ENCODE results near the gene PKMYT1. TPM values are rescaled to one million over a fixed set of nuclear protein-coding genes. Genes with fewer than 3 reads are reported as not detected.

PKMYT1 gene
- total and polyA plus RNA-seq, 4 experiments from 2014 or later: 0.79 TPM; not detected in 3

DNA sequence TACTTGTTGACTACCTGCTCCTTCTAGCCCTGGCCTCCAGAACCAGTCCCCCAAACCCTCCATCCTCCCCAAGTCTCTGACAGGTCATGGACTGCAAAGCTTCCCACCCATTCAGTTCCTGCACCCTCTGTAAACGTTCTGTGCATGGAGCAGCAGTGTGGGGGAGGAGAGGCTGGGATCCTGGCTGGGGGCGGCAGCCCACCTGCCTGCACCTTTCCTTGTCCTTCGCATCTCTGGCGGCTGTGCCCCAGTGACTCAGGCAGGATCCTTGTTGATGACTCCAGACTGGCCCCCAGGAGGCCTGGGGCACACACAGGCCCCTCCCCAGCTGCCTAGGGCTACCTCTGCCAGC lies 1.6 kb upstream of the PKMYT1 start:
- H3K4me3 Mint-ChIP-seq: peak overlapping the region; percentile 79 to 87 (median 84)
- H3K4me1 Mint-ChIP-seq: peaks cover 0 to 14% (median 6%) of the 10 kb centered on the region in 4 donors
- Histone ChIP-seq H3K27ac (ENCODE audit: low read depth, low read length) (no peak overlapping the region), H3K4me3 (ENCODE audit: low read length in 2 of 2) (no peak overlapping the region), H3K4me1 (ENCODE audit: insufficient read depth, low read length) (peaks cover 16% of the 10 kb centered on the region), H3K27me3 (ENCODE audit: insufficient read depth, low read length) (no peaks in the 10 kb centered on the region), H3K9me3 (ENCODE audit: control insufficient read depth in 1 of 2, low read length in 2 of 2) (no peaks in the 10 kb centered on the region), H3K36me3 (ENCODE audit: insufficient read depth, low read length) (no peaks in the 10 kb centered on the region)
- no peaks in the 10 kb centered on the region for H3K9me3 Mint-ChIP-seq
- intact Hi-C loops (cut with micrococcal nuclease): no loop called here
- H3K36me3 Mint-ChIP-seq: peaks cover 0 to 1% of the 10 kb centered on the region in 2 donors
- no peak for DNase-seq
- H3K27me3 Mint-ChIP-seq: peaks cover 2% of the 10 kb centered on the region in 2 donors
- peak overlapping the region in 3 of 7 donors; percentile 58 to 69 (median 68) for H3K27ac Mint-ChIP-seq
- CTCF ChIA-PET (ENCODE audit: partially characterized antibody): interaction anchor here (0.9 to 1.2 kb wide), 3 partner anchors 20 to 96 kb away, joined by 3 to 4 read pairs (median 3); partner anchors contain the start of gene FLYWCH1
- POLR2A ChIA-PET (ENCODE audit: partially characterized antibody): interaction anchor here (5.4 kb wide), 1 partner anchor 14 kb away, joined by 49 read pairs; the partner anchor contains the start of genes KREMEN2 and PAQR4

DNA sequence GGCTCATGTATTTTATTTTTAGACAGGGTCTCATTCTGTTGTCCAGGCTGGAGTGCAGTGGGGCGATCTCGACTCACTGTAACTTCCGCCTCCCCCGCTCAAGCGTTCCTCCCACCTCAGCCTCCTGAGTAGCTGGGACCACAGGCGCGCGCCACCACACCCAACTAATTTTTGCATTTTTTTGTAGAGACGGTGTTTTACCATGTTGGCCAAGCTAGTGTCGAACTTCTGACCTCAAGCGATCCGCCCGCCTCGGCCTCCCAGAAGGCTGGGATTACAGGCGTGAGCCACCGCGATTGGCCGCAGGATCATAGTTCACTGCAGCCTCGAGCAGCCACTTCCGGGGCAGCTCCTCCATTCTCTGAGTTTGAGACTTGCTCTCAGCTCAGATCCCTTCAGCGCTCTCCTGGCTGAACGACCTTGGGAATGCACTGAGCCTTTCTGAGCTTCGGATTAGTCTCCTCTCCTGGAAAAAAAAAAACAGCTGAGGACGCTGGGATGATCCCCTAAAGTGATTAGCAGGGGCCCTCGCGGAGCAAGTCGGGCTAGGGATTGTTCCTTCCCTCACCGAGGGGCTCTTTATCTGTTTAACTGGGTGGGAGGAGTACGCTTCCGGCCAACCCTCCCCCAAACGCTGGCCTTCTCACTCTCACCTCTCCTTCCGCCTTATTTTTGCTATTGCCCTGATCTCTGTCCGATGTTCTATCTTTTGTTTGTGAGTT lies 1.1 kb upstream of the PKMYT1 start:
- Histone ChIP-seq H3K9me3 (ENCODE audit: control insufficient read depth in 1 of 2, low read length in 2 of 2) (no peaks in the 10 kb centered on the region), H3K4me3 (ENCODE audit: low read length in 2 of 2) (peak overlapping the region in 1 of 2 donors; percentile 73), H3K36me3 (ENCODE audit: insufficient read depth, low read length) (no peaks in the 10 kb centered on the region), H3K27me3 (ENCODE audit: insufficient read depth, low read length) (no peaks in the 10 kb centered on the region), H3K27ac (ENCODE audit: low read depth, low read length) (no peak overlapping the region), H3K4me1 (ENCODE audit: insufficient read depth, low read length) (peaks cover 16% of the 10 kb centered on the region)
- H3K4me3 Mint-ChIP-seq: peak overlapping the region; percentile 79 to 87 (median 84)
- peaks cover 2% of the 10 kb centered on the region in 2 donors for H3K27me3 Mint-ChIP-seq
- DNase-seq: no peak
- H3K9me3 Mint-ChIP-seq: no peaks in the 10 kb centered on the region
- ChIA-PET CTCF (ENCODE audit: partially characterized antibody) (interaction anchor here (0.8 to 1.2 kb wide), 4 partner anchors 9 to 96 kb away, joined by 3 to 4 read pairs (median 3); no protein-coding TSS in a partner anchor), POLR2A (ENCODE audit: partially characterized antibody) (interaction anchor here (0.6 to 5.4 kb wide), 7 partner anchors 14 to 148 kb away, joined by 3 to 49 read pairs (median 5); partner anchors contain the start of genes FLYWCH1, FLYWCH2, KREMEN2 and PAQR4)
- intact Hi-C loops (cut with micrococcal nuclease): no loop called here
- peak overlapping the region in 5 of 7 donors; percentile 55 to 89 (median 68) for H3K27ac Mint-ChIP-seq
- peaks cover 0 to 14% (median 6%) of the 10 kb centered on the region in 4 donors for H3K4me1 Mint-ChIP-seq
- peaks cover 0 to 1% of the 10 kb centered on the region in 2 donors for H3K36me3 Mint-ChIP-seq

DNA sequence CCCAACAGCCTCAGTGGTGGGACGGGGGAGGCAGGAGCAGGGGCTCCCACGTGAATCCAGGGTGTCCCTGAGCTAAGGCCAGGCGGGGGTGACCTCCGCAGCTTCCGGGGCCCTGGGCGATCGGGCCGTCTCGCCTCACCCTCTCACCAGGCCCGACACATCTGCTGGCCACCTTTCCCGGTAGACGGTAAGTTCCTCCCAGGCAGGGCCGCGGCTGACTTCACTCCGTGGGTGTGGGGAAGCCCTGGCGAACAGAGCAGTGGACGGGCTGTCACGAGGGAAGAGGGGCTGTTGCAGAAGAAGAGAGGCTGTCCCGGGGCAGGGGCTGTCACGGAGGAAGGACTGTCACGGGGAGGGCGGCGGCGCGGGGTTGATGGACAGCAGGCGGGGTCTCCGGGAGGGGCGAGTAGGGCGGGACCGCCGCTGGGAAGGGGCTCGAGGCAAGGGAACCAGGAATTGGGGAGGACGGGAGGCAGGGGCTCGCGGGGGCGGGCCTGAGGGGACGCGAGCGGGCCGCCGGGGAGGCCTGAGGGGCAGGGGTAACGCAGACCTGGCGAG lies 498 bp downstream of the PKMYT1 start:
- H3K36me3 Mint-ChIP-seq: peaks cover 0 to 1% of the 10 kb centered on the region in 2 donors
- Histone ChIP-seq H3K9me3 (ENCODE audit: control insufficient read depth in 1 of 2, low read length in 2 of 2) (no peaks in the 10 kb centered on the region), H3K27me3 (ENCODE audit: insufficient read depth, low read length) (no peaks in the 10 kb centered on the region), H3K27ac (ENCODE audit: low read depth, low read length) (peak overlapping the region; percentile 84), H3K4me3 (ENCODE audit: low read length in 2 of 2) (peak overlapping the region in 1 of 2 donors; percentile 73), H3K4me1 (ENCODE audit: insufficient read depth, low read length) (peaks cover 16% of the 10 kb centered on the region), H3K36me3 (ENCODE audit: insufficient read depth, low read length) (no peaks in the 10 kb centered on the region)
- peaks cover 0 to 14% (median 6%) of the 10 kb centered on the region in 4 donors for H3K4me1 Mint-ChIP-seq
- POLR2A ChIA-PET (ENCODE audit: partially characterized antibody): interaction anchor here (0.7 to 5.4 kb wide), 4 partner anchors 12 to 149 kb away, joined by 3 to 49 read pairs (median 8); partner anchors contain the start of genes FLYWCH1, KREMEN2 and PAQR4
- no peak overlapping the region for H3K27ac Mint-ChIP-seq
- intact Hi-C loops (cut with micrococcal nuclease): loop anchor here (1.0 kb wide), 2 partner anchors 10 to 145 kb away; partner anchors contain the start of gene PAQR4
- H3K9me3 Mint-ChIP-seq: no peaks in the 10 kb centered on the region
- H3K4me3 Mint-ChIP-seq: peak overlapping the region in 6 of 8 donors; percentile 50 to 77 (median 63)
- no peak for DNase-seq
- CTCF ChIA-PET (ENCODE audit: partially characterized antibody): no interaction called here
- H3K27me3 Mint-ChIP-seq: peaks cover 2% of the 10 kb centered on the region in 2 donors

GRCh38 chr16:2977440-2977839 lies 2.8 kb downstream of the PKMYT1 start:
- Mint-ChIP-seq H3K9me3 (no peaks in the 10 kb centered on the region), H3K4me3 (no peak overlapping the region), H3K27me3 (peaks cover 2% of the 10 kb centered on the region in 2 donors), H3K36me3 (peaks cover 0 to 1% of the 10 kb centered on the region in 2 donors), H3K4me1 (peaks cover 0 to 9% (median 5%) of the 10 kb centered on the region in 4 donors), H3K27ac (no peak overlapping the region)
- Histone ChIP-seq H3K4me3 (ENCODE audit: low read length in 2 of 2) (no peak overlapping the region), H3K27me3 (ENCODE audit: insufficient read depth, low read length) (no peaks in the 10 kb centered on the region), H3K4me1 (ENCODE audit: insufficient read depth, low read length) (peaks cover 11% of the 10 kb centered on the region), H3K27ac (ENCODE audit: low read depth, low read length) (no peak overlapping the region), H3K36me3 (ENCODE audit: insufficient read depth, low read length) (no peaks in the 10 kb centered on the region), H3K9me3 (ENCODE audit: control insufficient read depth in 1 of 2, low read length in 2 of 2) (no peaks in the 10 kb centered on the region)
- ChIA-PET CTCF (ENCODE audit: partially characterized antibody) (interaction anchor here (1.6 to 1.7 kb wide), 2 partner anchors 7 to 16 kb away, joined by 4 to 5 read pairs; no protein-coding TSS in a partner anchor), POLR2A (ENCODE audit: partially characterized antibody) (no interaction called here)
- no peak for DNase-seq
- intact Hi-C loops (cut with micrococcal nuclease): no loop called here

- Histone ChIP-seq H3K36me3 (ENCODE audit: insufficient read depth, low read length) (no peaks in the 10 kb centered on the region), H3K27ac (ENCODE audit: low read depth, low read length) (no peak overlapping the region), H3K4me3 (ENCODE audit: low read length in 2 of 2) (no peak overlapping the region), H3K27me3 (ENCODE audit: insufficient read depth, low read length) (no peaks in the 10 kb centered on the region), H3K4me1 (ENCODE audit: insufficient read depth, low read length) (peaks cover 11% of the 10 kb centered on the region), H3K9me3 (ENCODE audit: control insufficient read depth in 1 of 2, low read length in 2 of 2) (no peaks in the 10 kb centered on the region)
- Mint-ChIP-seq H3K36me3 (peaks cover 0 to under 1% of the 10 kb centered on the region in 2 donors), H3K9me3 (no peaks in the 10 kb centered on the region), H3K4me3 (peak overlapping the region in 1 of 8 donors; percentile 44), H3K27ac (no peak overlapping the region), H3K4me1 (peaks cover 0 to 9% (median 3%) of the 10 kb centered on the region in 4 donors), H3K27me3 (peaks cover 2% of the 10 kb centered on the region in 2 donors)
- POLR2A ChIA-PET (ENCODE audit: partially characterized antibody): no interaction called here
- CTCF ChIA-PET (ENCODE audit: partially characterized antibody): no interaction called here
- no peak for DNase-seq
- intact Hi-C loops (cut with micrococcal nuclease): no loop called here
Measured at GRCh38 chr16:2976673-2977072, 3.6 kb downstream of the PKMYT1 start.

GRCh38 chr16:2976201-2976600 lies 4.0 kb downstream of the PKMYT1 start:
- Mint-ChIP-seq H3K4me1 (peaks cover 0 to 7% (median 1%) of the 10 kb centered on the region in 4 donors), H3K9me3 (no peaks in the 10 kb centered on the region), H3K36me3 (no peaks in the 10 kb centered on the region), H3K27me3 (peaks cover 2% of the 10 kb centered on the region in 2 donors), H3K4me3 (no peak overlapping the region), H3K27ac (no peak overlapping the region)
- Histone ChIP-seq H3K27me3 (ENCODE audit: insufficient read depth, low read length) (no peaks in the 10 kb centered on the region), H3K4me1 (ENCODE audit: insufficient read depth, low read length) (peaks cover 11% of the 10 kb centered on the region), H3K9me3 (ENCODE audit: control insufficient read depth in 1 of 2, low read length in 2 of 2) (no peaks in the 10 kb centered on the region), H3K36me3 (ENCODE audit: insufficient read depth, low read length) (no peaks in the 10 kb centered on the region), H3K4me3 (ENCODE audit: low read length in 2 of 2) (no peak overlapping the region), H3K27ac (ENCODE audit: low read depth, low read length) (no peak overlapping the region)
- no peak for DNase-seq
- intact Hi-C loops (cut with micrococcal nuclease): no loop called here
- CTCF ChIA-PET (ENCODE audit: partially characterized antibody): interaction anchor here (1.3 kb wide), 1 partner anchor 17 kb away, joined by 4 read pairs; no protein-coding TSS in a partner anchor
- POLR2A ChIA-PET (ENCODE audit: partially characterized antibody): no interaction called here

Data from CD4-positive, alpha-beta memory T cell (primary cell).